GM18498 (cell line): ENCODE results near the gene EPAS1.

Source experiments
- ATAC-seq: cut with Tn5 transposase; IDR thresholded peaks from one replicate; pipeline ENCODE4 v1.9.1; 2021; ENCODE audit warnings: mild to moderate bottlenecking, moderate library complexity; ENCODE audit not compliant: unreplicated experiment

The EPAS1 gene

DNA sequence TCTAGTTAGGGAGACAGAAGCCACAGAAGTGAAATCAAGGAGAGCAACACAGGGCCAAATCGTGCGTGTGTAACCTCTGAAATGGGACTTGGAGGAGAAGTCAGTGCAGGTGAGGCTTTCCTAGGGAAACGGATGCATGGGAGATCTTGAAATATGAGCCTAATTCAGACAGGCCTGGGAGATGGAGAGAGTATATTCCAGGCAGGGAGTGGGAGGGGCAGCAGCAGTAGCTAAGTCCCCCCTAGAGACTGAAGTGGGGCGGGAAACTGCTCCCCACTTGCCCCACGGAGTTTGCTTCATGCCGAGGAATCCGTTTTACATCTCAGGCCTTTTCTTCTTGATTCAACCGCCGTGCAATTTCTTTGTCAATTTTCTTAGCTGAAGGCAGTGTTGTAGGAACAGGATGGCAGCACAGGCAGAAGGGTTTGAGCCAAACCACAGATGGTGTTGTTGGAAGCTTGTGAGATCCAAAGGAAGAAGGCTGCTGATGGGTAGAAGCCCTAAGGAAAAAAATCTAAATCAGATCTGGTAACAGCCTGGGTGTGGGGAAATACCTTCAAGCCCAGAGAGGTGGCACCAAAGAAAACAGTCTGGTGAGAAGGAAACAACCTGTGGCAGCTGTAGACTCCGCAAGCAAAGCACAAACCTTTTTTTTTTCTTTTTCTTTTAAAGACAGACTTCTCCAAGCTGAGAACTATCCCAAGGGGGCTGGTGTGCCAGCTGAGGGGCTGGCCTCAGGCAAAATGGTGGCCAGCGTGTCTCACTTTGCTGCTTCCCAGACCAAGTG lies 40.2 kb downstream of the EPAS1 start:
- ATAC-seq = no peak

DNA sequence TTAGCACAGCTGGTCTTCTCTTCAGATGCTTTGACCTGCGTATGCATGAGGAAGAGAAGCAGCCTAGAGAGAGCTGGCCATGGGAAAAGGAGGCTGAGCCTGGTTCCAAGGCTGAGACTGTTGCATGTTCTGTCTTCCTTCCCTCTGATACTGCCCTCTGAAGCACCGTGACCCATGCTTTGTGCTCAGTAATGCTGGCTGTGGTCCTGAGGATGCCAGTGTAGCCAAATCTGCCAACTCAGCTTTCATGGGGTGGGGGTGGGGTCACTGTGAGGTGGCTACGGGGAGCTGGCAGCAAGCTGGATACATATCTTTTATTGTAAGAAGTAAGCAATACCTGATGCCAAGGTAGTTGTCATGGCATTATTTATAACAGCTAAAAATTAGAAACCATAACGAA lies 41.5 kb downstream of the EPAS1 start:
- ATAC-seq = no peak

DNA sequence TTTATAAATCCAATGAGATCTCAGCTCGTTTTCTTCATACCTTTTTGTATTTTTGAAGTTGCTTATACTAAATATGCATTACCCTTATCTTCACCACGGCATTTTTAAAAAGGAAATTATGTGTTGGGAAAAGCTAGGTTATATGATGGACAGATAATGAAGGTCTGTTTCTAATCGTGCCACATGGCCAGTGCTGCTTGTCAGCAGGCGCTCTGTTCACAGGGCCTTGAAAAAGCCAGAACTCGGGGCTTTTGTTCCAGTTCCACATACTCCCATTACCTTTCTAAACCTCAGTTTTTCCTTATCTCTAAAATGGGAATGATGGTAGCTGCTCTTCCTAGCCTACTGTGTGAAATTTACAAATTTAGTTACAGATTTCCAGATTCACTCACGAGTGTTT lies 42.0 kb downstream of the EPAS1 start:
- ATAC-seq = no peak

GRCh38 chr2:46339676-46340459 lies 42.7 kb downstream of the EPAS1 start:
- ATAC-seq = no peak

- ATAC-seq = no peak
These were observed 43.7 kb downstream of the EPAS1 start for GRCh38 chr2:46340740-46341420.

DNA sequence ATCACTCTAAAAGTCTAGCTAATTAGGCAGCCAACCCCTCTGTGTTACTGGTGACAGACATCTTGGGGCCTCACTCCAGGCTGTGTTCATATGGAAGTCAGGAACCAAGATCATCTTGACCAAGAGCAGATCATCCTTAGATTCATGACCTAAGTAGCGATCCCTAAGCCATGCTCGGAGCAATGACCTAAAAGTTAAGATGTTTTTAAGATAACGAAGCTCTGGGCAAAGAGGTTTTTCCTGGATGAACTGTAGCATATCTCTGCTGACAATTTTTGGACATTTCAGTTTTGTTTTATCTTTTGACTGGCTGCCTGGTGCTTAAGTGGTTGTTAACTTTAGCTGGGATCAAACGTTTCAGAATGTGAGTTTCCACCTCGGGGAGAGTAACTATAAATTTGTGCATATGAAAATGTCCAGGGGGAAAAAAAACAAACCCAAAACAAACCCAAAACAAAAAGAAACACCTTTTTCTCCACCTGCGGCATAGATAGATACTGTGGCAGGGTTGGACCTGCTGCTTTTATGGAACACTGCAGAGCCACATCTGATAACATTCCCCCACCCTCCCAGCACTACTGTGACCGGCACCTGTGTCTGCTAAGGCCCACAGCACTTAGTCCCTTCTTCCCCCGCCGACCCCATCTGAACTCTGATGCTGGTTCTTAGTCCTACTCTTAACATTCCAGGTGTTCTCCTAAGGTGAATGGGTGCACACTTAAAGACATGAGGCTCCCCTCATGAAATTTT lies 45.5 kb downstream of the EPAS1 start:
- ATAC-seq = no peak

DNA sequence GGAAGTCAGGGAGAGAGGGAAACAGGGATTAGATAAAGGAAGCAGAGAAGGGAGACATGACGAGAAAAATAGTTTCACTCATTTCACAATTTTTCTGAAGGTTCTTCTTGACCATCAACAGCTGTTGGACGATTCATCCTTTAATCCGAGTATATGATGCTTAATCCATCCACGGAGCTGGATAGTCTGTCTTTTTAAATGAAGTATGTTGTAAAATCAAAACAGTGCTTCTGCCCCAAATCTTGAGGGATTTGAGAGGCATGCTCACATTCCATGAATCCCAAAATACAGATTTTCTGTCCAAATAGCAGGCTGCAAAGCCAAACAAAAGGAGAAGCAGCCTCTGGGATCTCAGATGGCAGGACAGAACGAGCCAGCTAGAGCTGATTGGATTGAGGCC lies 47.5 kb downstream of the EPAS1 start:
- no peak for ATAC-seq

DNA sequence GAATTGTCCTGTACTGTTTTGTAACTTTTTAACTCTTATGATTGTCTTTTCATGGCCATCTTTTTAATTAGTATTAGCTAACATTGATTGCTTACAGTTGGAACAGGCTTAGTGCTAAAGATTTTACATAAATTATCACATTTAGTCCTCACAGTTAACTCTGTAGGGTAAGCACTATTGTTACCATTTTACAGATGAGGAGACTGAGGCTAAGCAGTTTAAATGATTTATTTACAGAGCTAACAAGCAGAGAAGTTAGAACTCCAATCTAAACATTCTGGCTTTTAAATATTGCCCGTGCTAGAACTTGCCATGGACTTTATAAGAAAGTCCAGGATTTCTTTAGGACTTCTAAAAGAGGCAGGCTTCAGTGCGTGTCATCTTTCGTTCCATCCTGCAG lies 48.6 kb downstream of the EPAS1 start:
- no peak for ATAC-seq

DNA sequence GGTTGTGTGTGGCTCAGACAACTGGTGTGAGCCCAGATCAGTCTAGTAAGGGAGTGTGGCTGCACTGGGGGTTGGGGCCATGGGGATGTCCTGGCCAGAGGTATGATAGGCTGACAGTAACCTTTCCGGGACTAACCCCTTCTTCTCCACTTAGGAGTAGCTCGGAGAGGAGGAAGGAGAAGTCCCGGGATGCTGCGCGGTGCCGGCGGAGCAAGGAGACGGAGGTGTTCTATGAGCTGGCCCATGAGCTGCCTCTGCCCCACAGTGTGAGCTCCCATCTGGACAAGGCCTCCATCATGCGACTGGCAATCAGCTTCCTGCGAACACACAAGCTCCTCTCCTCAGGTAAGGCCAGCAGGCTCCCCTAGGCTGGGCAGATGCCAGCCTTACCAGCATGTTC lies 49.5 kb downstream of the EPAS1 start:
- no peak for ATAC-seq

GRCh38 chr2:46347648-46348280 lies 50.6 kb downstream of the EPAS1 start:
- ATAC-seq = no peak

GRCh38 chr2:46349115-46349547 lies 51.9 kb downstream of the EPAS1 start:
- ATAC-seq = no peak

GRCh38 chr2:46350029-46350689 lies 53.0 kb downstream of the EPAS1 start:
- ATAC-seq = no peak

DNA sequence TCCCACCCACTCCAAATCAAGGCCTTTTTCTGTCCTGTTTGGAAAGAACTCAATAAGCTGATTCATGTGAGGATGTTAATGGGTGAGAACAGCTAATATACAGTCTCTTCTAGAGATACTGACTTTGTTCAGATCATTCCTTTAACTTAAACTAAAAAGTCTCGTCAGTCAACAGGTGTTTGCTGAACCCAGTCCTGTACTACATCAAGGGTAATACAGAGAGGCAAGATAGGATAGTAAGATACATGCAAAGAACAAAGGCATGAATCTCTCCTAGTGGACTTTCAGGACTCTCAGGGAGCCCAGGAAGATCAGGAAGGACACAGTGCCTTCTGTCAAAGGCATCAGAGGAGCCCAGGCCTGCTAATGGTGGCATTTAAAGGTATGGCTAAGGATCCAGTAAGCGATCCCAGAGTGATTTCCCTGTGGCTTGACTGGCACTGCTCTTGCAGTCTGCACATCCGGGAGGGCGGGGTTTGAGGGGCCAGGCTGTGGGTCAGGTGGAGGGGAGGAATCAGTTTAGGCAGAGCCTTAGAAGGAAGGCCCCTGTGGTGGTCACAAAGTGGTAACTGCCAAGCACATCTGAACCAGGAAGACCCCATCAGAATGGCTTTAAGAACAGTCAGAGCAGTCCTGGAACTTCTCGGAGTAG lies 54.0 kb downstream of the EPAS1 start:
- no peak for ATAC-seq

GRCh38 chr2:46351750-46352138 lies 54.5 kb downstream of the EPAS1 start:
- no peak for ATAC-seq

DNA sequence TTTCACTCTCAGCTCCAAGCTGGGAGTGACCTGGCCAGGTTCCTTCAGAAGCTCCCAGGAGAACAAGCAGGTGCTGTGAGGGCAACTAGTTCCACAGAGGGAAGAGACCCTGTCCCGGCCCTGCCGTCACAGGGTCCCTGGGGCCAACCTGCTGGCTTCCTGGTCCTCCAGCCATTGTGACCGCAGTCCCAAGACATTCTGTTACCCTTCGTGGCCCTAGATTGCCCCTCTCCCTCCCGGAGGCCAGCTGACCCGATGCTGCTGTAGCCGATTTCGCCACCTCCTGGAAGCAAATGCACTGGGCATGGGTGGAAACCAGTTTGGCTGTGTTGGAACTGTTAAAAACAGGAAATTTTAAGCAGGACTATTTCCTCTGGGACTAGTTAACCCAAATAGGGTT lies 55.4 kb downstream of the EPAS1 start:
- ATAC-seq = no peak

GRCh38 chr2:46353509-46353908 lies 56.3 kb downstream of the EPAS1 start:
- ATAC-seq = no peak

GRCh38 chr2:46355756-46356155 lies 58.5 kb downstream of the EPAS1 start:
- no peak for ATAC-seq

DNA sequence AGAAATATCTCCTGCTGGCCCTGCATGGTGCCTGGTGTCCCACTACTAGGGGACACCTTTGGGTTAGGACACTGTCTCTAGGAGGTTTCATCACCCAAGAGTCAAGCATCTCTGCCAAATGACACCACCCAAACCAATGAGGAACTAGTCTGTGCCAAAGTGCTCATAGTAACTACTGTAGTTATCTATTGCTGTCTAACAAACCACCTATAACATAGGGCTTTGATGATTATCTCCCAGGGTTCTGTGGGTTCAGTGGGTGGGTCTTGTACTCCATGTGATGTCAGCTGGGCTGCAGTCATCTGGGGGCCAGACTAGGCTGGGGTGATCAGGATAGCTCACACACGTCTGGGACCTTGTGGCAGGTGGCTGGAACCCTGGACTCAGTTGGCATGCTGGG lies 59.8 kb downstream of the EPAS1 start:
- ATAC-seq = no peak

DNA sequence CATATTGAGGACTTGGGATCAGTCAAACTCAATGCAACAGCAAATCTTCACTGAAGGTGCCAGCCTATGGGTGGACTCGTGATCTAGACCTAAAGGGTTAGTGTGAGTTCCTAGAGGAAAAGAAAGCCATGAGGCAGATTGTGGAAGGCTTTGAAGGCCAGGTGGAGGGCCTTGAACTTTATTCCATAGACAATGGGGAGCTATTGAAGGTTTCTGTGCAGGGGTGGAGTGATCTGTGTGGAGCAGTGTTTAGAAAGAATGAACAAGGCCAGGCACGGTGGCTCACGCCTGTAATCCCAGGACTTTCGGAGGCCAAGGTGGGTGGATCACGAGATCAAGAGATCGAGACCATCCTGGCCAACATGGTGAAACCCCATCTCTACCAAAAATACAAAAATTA lies 61.5 kb downstream of the EPAS1 start:
- no peak for ATAC-seq

- no peak for ATAC-seq
These were observed 63.1 kb downstream of the EPAS1 start for GRCh38 chr2:46360303-46360702.
